GM12865 (cell line): ENCODE results near the gene POFUT1.
A peak's percentile ranks its signal among the peaks of the same experiment; 100 is the strongest.

Experiments
- DNase-seq: peaks from one replicate; pipeline ENCODE4 v3.0.0; 2010; ENCODE audit warnings: low read depth
- H3K4me3 ChIP-seq: 2 replicates; pipeline ENCODE4 v1.5.1; 2011; ENCODE audit warnings: mild to moderate bottlenecking, low read depth, low read length, control low read depth
- CTCF ChIP-seq: IDR thresholded peaks from 2 replicates; pipeline ENCODE4 v1.5.1; 2011; ENCODE audit warnings: low read length, control low read depth, low read depth, inconsistent platforms; ENCODE audit not compliant: insufficient read depth; ENCODE audit errors: missing control alignments

Gene POFUT1

GRCh38 chr20:32207626-32208498, at the start of gene POFUT1, which contains the start of gene PLAGL2:
Gene POFUT1 (plus strand): TSS chr20:32207880. CDS start chr20:32207942, 62 bp downstream.
Gene PLAGL2 (minus strand): TSS chr20:32207743. CDS start chr20:32202178, 5,565 bp downstream.
- DNase-seq: peak; percentile 94
- TF ChIP-seq CTCF: peak; percentile 29
- peak within 1 kb of the TSS; percentile 98 for H3K4me3 ChIP-seq

GRCh38 chr20:32158351-32158750, 49.3 kb upstream of the POFUT1 start:
- no peak for DNase-seq
- TF ChIP-seq CTCF: no peak
- no peak overlapping the region for H3K4me3 ChIP-seq

GRCh38 chr20:32158943-32159660, 48.6 kb upstream of the POFUT1 start:
- no peak for TF ChIP-seq CTCF
- no peak for DNase-seq
- no peak overlapping the region for H3K4me3 ChIP-seq

- no peak overlapping the region for H3K4me3 ChIP-seq
- TF ChIP-seq CTCF: no peak
- no peak for DNase-seq
Measured at GRCh38 chr20:32159766-32160221, 47.9 kb upstream of the POFUT1 start.

GRCh38 chr20:32160341-32160740, 47.3 kb upstream of the POFUT1 start:
- H3K4me3 ChIP-seq: no peak overlapping the region
- no peak for TF ChIP-seq CTCF
- no peak for DNase-seq

- no peak overlapping the region for H3K4me3 ChIP-seq
- TF ChIP-seq CTCF: no peak
- DNase-seq: no peak
Measured at GRCh38 chr20:32162351-32162750, 45.3 kb upstream of the POFUT1 start.
